Sigmoid colon (tissue), 4 donors: ENCODE data around the gene CRABP2.
A peak's percentile ranks its signal among the peaks of the same experiment; 100 is the strongest.

ENCODE experiments used
- EP300 ChIP-seq, 4 donors: sonication (generic); formaldehyde crosslinking; IDR thresholded peaks; one replicate each; pipeline ENCODE4 v1.6.1; 2017; ENCODE audit warnings: antibody characterized with exemption in 4 of 4
- POLR2A ChIP-seq, 2 donors: fragments of 450-650 bp; IDR thresholded peaks; one replicate each; pipeline ENCODE4 v1.6.1; 2016; ENCODE audit warnings: antibody characterized with exemption in 2 of 2, mild to moderate bottlenecking in 2 of 2, moderate library complexity in 2 of 2
- POLR2AphosphoS5 ChIP-seq, 4 donors: sonication (generic); formaldehyde crosslinking; IDR thresholded peaks; one replicate each; pipeline ENCODE4 v1.6.1; 2017; ENCODE audit warnings: antibody characterized with exemption in 4 of 4
- TF ChIP-seq, protein P1 (sequence below), 4 experiments: fragments of 450-650 bp in 3 of 4; fragments of 200-600 bp in 1 of 4; IDR thresholded peaks; one replicate each; pipeline ENCODE4 v1.5.1; 2016 to 2019; ENCODE audit warnings: antibody characterized with exemption in 4 of 4, mild to moderate bottlenecking in 3 of 4, moderate library complexity in 2 of 4

DNA sequence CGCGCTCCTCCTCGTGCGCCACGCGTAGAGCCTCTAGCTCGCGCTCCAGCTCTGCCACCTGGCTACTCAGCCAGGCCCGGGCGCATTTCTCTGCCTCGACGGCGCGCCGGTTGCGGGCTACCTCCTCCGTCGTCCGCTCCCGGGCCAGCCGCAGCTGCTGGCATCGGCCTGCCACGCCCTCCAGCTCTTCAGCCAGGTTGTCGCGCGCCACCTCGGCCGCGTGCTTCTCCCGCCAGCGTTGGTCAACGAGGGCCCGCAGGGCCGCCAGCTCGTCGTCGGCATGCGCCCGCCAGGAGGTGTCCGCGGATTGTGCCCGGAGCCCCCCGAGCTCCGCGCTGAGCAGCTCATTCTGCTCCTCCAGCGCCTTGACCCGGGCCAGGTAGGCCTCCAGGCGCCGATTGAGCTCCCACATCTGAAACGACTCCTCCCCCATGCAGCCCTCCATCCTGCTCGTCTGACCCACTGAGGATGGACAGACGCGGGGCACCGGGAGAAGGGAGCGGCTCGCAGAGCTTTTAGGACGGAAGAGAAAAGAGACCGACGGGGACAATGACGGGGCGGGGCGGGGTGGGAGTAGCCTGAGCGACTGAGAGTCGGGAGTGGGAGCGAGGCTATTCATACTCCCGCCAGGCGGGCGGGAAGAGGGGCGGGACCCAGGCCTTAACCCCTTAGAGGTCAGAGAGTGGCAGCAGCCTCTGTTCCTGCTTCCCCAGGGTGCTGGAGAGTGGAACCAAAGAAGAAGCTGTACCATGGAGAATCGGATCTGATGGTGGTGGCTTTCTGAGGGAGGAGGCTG lies 28.4 kb downstream of the CRABP2 start, which contains the start of gene NES:
- TF ChIP-seq POLR2A (IDR thresholded peaks at IDR 0.05) (no peak), EP300 (IDR thresholded peaks at IDR 0.05) (no peak), POLR2AphosphoS5 (IDR thresholded peaks at IDR 0.05) (peak in 3 of 4 donors; percentile 43 to 57 (median 53))
- TF ChIP-seq, protein P1, sequence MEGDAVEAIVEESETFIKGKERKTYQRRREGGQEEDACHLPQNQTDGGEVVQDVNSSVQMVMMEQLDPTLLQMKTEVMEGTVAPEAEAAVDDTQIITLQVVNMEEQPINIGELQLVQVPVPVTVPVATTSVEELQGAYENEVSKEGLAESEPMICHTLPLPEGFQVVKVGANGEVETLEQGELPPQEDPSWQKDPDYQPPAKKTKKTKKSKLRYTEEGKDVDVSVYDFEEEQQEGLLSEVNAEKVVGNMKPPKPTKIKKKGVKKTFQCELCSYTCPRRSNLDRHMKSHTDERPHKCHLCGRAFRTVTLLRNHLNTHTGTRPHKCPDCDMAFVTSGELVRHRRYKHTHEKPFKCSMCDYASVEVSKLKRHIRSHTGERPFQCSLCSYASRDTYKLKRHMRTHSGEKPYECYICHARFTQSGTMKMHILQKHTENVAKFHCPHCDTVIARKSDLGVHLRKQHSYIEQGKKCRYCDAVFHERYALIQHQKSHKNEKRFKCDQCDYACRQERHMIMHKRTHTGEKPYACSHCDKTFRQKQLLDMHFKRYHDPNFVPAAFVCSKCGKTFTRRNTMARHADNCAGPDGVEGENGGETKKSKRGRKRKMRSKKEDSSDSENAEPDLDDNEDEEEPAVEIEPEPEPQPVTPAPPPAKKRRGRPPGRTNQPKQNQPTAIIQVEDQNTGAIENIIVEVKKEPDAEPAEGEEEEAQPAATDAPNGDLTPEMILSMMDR (IDR thresholded peaks at IDR 0.05): no peak
